Stimulated activated CD4-positive, alpha-beta T cell treated with anti-CD3 and anti-CD28 coated beads, TNF-alpha, amount 100 ng/mL, for 4 hours (primary cell): ENCODE measurements around the gene KCNH1.

Experiments
- DNase-seq, 3 experiments: peaks; one replicate each; pipeline ENCODE4 v3.0.0-alpha.2; 2020; ENCODE audit warnings: low read depth in 3 of 3

Gene KCNH1

GRCh38 chr1:210800301-210800700 lies 333.6 kb downstream of the KCNH1 start:
- no peak for DNase-seq

- DNase-seq: no peak
These were observed 336.5 kb downstream of the KCNH1 start for GRCh38 chr1:210797422-210797821.

GRCh38 chr1:210796421-210796820 lies 337.5 kb downstream of the KCNH1 start:
- no peak for DNase-seq

GRCh38 chr1:210794445-210794844 lies 339.5 kb downstream of the KCNH1 start:
- DNase-seq: no peak

GRCh38 chr1:210792250-210793102 lies 341.5 kb downstream of the KCNH1 start:
- DNase-seq: no peak

- DNase-seq: no peak
These were observed 343.8 kb downstream of the KCNH1 start for GRCh38 chr1:210790196-210790595.

GRCh38 chr1:210787800-210788199 lies 346.1 kb downstream of the KCNH1 start:
- DNase-seq: no peak

- DNase-seq: no peak
These were observed 347.4 kb downstream of the KCNH1 start for GRCh38 chr1:210786546-210786945.

GRCh38 chr1:210783925-210784324 lies 350.0 kb downstream of the KCNH1 start:
- no peak for DNase-seq

- DNase-seq: no peak
These were observed 352.3 kb downstream of the KCNH1 start for GRCh38 chr1:210781652-210782051.

- no peak for DNase-seq
These were observed 354.7 kb downstream of the KCNH1 start for GRCh38 chr1:210779269-210779668.

GRCh38 chr1:210777914-210778313 lies 356.0 kb downstream of the KCNH1 start:
- no peak for DNase-seq

- DNase-seq: no peak
These were observed 357.2 kb downstream of the KCNH1 start for GRCh38 chr1:210776712-210777111.

GRCh38 chr1:210775289-210775688 lies 358.7 kb downstream of the KCNH1 start:
- no peak for DNase-seq

- DNase-seq: no peak
These were observed 360.5 kb downstream of the KCNH1 start for GRCh38 chr1:210773450-210773849.

- DNase-seq: no peak
These were observed 362.8 kb downstream of the KCNH1 start for GRCh38 chr1:210771131-210771530.

- DNase-seq: no peak
These were observed 363.5 kb downstream of the KCNH1 start for GRCh38 chr1:210770396-210770984.

GRCh38 chr1:210769473-210769872 lies 364.5 kb downstream of the KCNH1 start:
- no peak for DNase-seq

GRCh38 chr1:210764536-210764935 lies 369.4 kb downstream of the KCNH1 start:
- DNase-seq: no peak

- no peak for DNase-seq
These were observed 375.2 kb downstream of the KCNH1 start for GRCh38 chr1:210758761-210759160.

- no peak for DNase-seq
These were observed 375.7 kb downstream of the KCNH1 start for GRCh38 chr1:210758261-210758660.

GRCh38 chr1:210757677-210758076 lies 376.3 kb downstream of the KCNH1 start:
- no peak for DNase-seq

GRCh38 chr1:210755991-210756659 lies 377.8 kb downstream of the KCNH1 start:
- DNase-seq: no peak
